HEK293 (cell line): ENCODE results near the gene UBASH3B.

Experiments
- CTCF ChIA-PET: fragments of 350-600 bp; formaldehyde crosslinking; extraction: SDS; loops from one replicate; lab custom pipeline; 2021; ENCODE audit warnings: antibody characterized with exemption; lab: Yijun Ruan, JAX
- POLR2A ChIA-PET: fragments of 300-600 bp; formaldehyde crosslinking; extraction: SDS; loops from one replicate; lab custom pipeline; 2020; ENCODE audit warnings: antibody characterized with exemption, inconsistent platforms; lab: Yijun Ruan, JAX
- H3K27ac ChIP-seq: fragments of 200-500 bp; sonication (Bioruptor generic); 2 replicates; pipeline ENCODE4 v1.5.1; 2014; ENCODE audit warnings: low read depth, low read length, control low read depth, inconsistent platforms; ENCODE audit errors: extremely low read depth
- H3K36me3 ChIP-seq, 2 experiments: fragments of 200-500 bp in 1 of 2; sonication (Bioruptor generic) in 1 of 2; 1 replicate in 1 of 2; 2 replicates in 1 of 2; pipeline ENCODE4 v1.5.1; 2014 to 2017; ENCODE audit warnings: inconsistent platforms in 2 of 2, low read length in 2 of 2; ENCODE audit not compliant: control insufficient read depth in 2 of 2, insufficient read depth in 1 of 2
- H3K4me1 ChIP-seq: fragments of 200-500 bp; sonication (Bioruptor generic); 2 replicates; pipeline ENCODE4 v1.5.1; 2014; ENCODE audit warnings: mild to moderate bottlenecking, low read length, inconsistent platforms; ENCODE audit not compliant: control insufficient read depth, insufficient read depth
- H3K4me3 ChIP-seq: 2 replicates; pipeline ENCODE4 v1.5.1; 2011; ENCODE audit warnings: low read depth, mild to moderate bottlenecking, control low read depth, low read length, moderate library complexity
- H3K9me3 ChIP-seq: fragments of 200-500 bp; sonication (Bioruptor generic); 2 replicates; pipeline ENCODE4 v1.5.1; 2014; ENCODE audit warnings: low read depth, low read length, inconsistent platforms; ENCODE audit not compliant: control insufficient read depth, insufficient read depth
- BCL6B ChIP-seq: fragments of 450-650 bp; formaldehyde crosslinking; IDR thresholded peaks from 2 replicates; pipeline ENCODE4 v1.5.1; 2017; ENCODE audit warnings: missing biosample characterization, missing genetic modification characterization
- CTCF ChIP-seq: fragments of 450-650 bp; formaldehyde crosslinking; IDR thresholded peaks from 2 replicates; pipeline ENCODE4 v1.5.1; 2016; ENCODE audit warnings: missing biosample characterization, missing genetic modification characterization
- REPIN1 ChIP-seq: fragments of 450-650 bp; formaldehyde crosslinking; IDR thresholded peaks from 2 replicates; pipeline ENCODE4 v1.5.1; 2017; ENCODE audit warnings: missing biosample characterization, missing genetic modification characterization, low read depth
- SP2 ChIP-seq: fragments of 450-650 bp; formaldehyde crosslinking; IDR thresholded peaks from 2 replicates; pipeline ENCODE4 v1.5.1; 2016; ENCODE audit warnings: missing biosample characterization, missing genetic modification characterization
- ZNF112 ChIP-seq: fragments of 450-650 bp; formaldehyde crosslinking; IDR thresholded peaks from 2 replicates; pipeline ENCODE4 v1.5.0; 2017; ENCODE audit warnings: missing biosample characterization, missing genetic modification characterization
- ZNF132 ChIP-seq: fragments of 450-650 bp; formaldehyde crosslinking; IDR thresholded peaks from 2 replicates; pipeline ENCODE4 v1.5.1; 2017; ENCODE audit warnings: missing biosample characterization, missing genetic modification characterization, borderline replicate concordance
- ZNF155 ChIP-seq: fragments of 450-650 bp; formaldehyde crosslinking; IDR thresholded peaks from 2 replicates; pipeline ENCODE4 v1.5.1; 2016; ENCODE audit warnings: missing biosample characterization, missing genetic modification characterization
- ZNF221 ChIP-seq: fragments of 450-650 bp; formaldehyde crosslinking; IDR thresholded peaks from 2 replicates; pipeline ENCODE4 v1.5.1; 2017; ENCODE audit warnings: missing biosample characterization, missing genetic modification characterization, borderline replicate concordance
- ZNF354C ChIP-seq: fragments of 450-650 bp; formaldehyde crosslinking; IDR thresholded peaks from 2 replicates; pipeline ENCODE4 v1.5.1; 2016; ENCODE audit warnings: missing biosample characterization, missing genetic modification characterization, low read depth, borderline replicate concordance
- ZNF514 ChIP-seq: fragments of 450-650 bp; formaldehyde crosslinking; IDR thresholded peaks from 2 replicates; pipeline ENCODE4 v1.5.1; 2016; ENCODE audit warnings: missing biosample characterization, missing genetic modification characterization
- ZNF560 ChIP-seq: fragments of 450-650 bp; formaldehyde crosslinking; IDR thresholded peaks from 2 replicates; pipeline ENCODE4 v1.5.1; 2017; ENCODE audit warnings: missing biosample characterization, missing genetic modification characterization, borderline replicate concordance
- ZNF600 ChIP-seq: fragments of 450-650 bp; formaldehyde crosslinking; IDR thresholded peaks from 2 replicates; pipeline ENCODE4 v1.5.1; 2016; ENCODE audit warnings: missing biosample characterization, missing genetic modification characterization
- ZNF629 ChIP-seq: fragments of 450-650 bp; formaldehyde crosslinking; IDR thresholded peaks from 2 replicates; pipeline ENCODE4 v1.5.1; 2017; ENCODE audit warnings: missing biosample characterization, missing genetic modification characterization
- ZNF747 ChIP-seq: fragments of 450-650 bp; formaldehyde crosslinking; IDR thresholded peaks from 2 replicates; pipeline ENCODE4 v1.5.1; 2016; ENCODE audit warnings: missing biosample characterization, missing genetic modification characterization
- ZNF785 ChIP-seq: fragments of 450-650 bp; formaldehyde crosslinking; IDR thresholded peaks from 2 replicates; pipeline ENCODE4 v1.5.1; 2016; ENCODE audit warnings: missing biosample characterization, missing genetic modification characterization
- TF ChIP-seq, protein P1 (sequence below): fragments of 450-650 bp; formaldehyde crosslinking; IDR thresholded peaks from 2 replicates; pipeline ENCODE4 v1.5.0; 2017; ENCODE audit warnings: missing biosample characterization, missing genetic modification characterization, borderline replicate concordance
- TF ChIP-seq, protein P2 (sequence below): fragments of 450-650 bp; formaldehyde crosslinking; IDR thresholded peaks from 2 replicates; pipeline ENCODE4 v1.5.1; 2016; ENCODE audit warnings: missing biosample characterization, missing genetic modification characterization
- TF ChIP-seq, protein P3 (sequence below): fragments of 450-650 bp; formaldehyde crosslinking; IDR thresholded peaks from 2 replicates; pipeline ENCODE4 v1.5.1; 2016; ENCODE audit warnings: missing biosample characterization, missing genetic modification characterization
- TF ChIP-seq, protein P4 (sequence below): fragments of 450-650 bp; formaldehyde crosslinking; IDR thresholded peaks from 2 replicates; pipeline ENCODE4 v1.5.1; 2016; ENCODE audit warnings: missing biosample characterization, missing genetic modification characterization, low read depth

UBASH3B gene

DNA sequence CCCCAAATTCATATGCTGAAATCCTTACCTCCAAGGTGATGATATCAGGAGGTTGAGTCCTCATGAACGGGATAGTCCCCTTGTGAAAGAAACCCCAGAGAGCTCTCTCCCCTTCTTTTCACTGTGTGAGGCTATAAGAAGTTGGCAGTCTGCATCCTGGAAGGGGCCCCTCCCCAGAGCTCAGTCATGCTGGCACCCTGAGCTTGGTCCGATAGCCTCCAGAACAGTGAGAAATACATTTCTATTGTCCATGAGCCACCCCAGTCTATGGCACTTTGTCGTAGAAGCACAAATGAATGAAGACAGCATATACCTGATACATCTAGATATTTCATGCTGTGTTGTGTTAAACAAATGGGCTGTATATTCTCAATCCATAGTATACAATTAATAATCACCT is 101.7 kb downstream of the UBASH3B start:
- TF ChIP-seq ZNF747 (tag by site-specific recombination) (no peak), ZNF132 (tag by site-specific recombination) (no peak), ZNF785 (no peak), CTCF (tag by site-specific recombination) (no peak), ZNF560 (no peak), ZNF629 (no peak), ZNF155 (tag by site-specific recombination) (no peak), BCL6B (tag by site-specific recombination) (no peak), REPIN1 (no peak), SP2 (no peak), ZNF112 (no peak), ZNF514 (tag by site-specific recombination) (no peak), ZNF221 (no peak), ZNF354C (tag by site-specific recombination) (no peak), ZNF600 (tag by site-specific recombination) (no peak)
- TF ChIP-seq, protein P1, sequence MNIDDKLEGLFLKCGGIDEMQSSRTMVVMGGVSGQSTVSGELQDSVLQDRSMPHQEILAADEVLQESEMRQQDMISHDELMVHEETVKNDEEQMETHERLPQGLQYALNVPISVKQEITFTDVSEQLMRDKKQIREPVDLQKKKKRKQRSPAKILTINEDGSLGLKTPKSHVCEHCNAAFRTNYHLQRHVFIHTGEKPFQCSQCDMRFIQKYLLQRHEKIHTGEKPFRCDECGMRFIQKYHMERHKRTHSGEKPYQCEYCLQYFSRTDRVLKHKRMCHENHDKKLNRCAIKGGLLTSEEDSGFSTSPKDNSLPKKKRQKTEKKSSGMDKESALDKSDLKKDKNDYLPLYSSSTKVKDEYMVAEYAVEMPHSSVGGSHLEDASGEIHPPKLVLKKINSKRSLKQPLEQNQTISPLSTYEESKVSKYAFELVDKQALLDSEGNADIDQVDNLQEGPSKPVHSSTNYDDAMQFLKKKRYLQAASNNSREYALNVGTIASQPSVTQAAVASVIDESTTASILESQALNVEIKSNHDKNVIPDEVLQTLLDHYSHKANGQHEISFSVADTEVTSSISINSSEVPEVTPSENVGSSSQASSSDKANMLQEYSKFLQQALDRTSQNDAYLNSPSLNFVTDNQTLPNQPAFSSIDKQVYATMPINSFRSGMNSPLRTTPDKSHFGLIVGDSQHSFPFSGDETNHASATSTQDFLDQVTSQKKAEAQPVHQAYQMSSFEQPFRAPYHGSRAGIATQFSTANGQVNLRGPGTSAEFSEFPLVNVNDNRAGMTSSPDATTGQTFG (tag by site-specific recombination) = no peak
- TF ChIP-seq, protein P2, sequence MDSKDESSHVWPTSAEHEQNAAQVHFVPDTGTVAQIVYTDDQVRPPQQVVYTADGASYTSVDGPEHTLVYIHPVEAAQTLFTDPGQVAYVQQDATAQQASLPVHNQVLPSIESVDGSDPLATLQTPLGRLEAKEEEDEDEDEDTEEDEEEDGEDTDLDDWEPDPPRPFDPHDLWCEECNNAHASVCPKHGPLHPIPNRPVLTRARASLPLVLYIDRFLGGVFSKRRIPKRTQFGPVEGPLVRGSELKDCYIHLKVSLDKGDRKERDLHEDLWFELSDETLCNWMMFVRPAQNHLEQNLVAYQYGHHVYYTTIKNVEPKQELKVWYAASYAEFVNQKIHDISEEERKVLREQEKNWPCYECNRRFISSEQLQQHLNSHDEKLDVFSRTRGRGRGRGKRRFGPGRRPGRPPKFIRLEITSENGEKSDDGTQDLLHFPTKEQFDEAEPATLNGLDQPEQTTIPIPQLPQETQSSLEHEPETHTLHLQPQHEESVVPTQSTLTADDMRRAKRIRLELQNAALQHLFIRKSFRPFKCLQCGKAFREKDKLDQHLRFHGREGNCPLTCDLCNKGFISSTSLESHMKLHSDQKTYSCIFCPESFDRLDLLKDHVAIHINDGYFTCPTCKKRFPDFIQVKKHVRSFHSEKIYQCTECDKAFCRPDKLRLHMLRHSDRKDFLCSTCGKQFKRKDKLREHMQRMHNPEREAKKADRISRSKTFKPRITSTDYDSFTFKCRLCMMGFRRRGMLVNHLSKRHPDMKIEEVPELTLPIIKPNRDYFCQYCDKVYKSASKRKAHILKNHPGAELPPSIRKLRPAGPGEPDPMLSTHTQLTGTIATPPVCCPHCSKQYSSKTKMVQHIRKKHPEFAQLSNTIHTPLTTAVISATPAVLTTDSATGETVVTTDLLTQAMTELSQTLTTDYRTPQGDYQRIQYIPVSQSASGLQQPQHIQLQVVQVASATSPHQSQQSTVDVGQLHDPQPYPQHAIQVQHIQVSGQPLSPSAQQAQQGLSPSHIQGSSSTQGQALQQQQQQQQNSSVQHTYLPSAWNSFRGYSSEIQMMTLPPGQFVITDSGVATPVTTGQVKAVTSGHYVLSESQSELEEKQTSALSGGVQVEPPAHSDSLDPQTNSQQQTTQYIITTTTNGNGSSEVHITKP (tag by site-specific recombination) = no peak
- TF ChIP-seq, protein P3, sequence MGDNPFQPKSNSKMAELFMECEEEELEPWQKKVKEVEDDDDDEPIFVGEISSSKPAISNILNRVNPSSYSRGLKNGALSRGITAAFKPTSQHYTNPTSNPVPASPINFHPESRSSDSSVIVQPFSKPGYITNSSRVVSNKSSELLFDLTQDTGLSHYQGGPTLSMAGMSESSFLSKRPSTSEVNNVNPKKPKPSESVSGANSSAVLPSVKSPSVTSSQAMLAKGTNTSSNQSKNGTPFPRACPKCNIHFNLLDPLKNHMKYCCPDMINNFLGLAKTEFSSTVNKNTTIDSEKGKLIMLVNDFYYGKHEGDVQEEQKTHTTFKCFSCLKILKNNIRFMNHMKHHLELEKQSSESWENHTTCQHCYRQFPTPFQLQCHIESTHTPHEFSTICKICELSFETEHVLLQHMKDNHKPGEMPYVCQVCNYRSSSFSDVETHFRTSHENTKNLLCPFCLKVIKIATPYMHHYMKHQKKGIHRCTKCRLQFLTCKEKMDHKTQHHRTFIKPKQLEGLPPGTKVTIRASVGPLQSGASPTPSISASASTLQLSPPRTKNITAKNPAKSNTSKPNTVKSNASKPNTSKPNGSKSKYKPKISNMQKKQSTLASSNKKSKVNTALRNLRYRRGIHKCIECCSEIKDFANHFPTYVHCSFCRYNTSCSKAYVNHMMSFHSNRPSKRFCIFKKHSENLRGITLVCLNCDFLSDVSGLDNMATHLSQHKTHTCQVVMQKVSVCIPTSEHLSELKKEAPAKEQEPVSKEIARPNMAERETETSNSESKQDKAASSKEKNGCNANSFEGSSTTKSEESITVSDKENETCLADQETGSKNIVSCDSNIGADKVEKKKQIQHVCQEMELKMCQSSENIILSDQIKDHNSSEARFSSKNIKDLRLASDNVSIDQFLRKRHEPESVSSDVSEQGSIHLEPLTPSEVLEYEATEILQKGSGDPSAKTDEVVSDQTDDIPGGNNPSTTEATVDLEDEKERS (tag by site-specific recombination) = no peak
- TF ChIP-seq, protein P4, sequence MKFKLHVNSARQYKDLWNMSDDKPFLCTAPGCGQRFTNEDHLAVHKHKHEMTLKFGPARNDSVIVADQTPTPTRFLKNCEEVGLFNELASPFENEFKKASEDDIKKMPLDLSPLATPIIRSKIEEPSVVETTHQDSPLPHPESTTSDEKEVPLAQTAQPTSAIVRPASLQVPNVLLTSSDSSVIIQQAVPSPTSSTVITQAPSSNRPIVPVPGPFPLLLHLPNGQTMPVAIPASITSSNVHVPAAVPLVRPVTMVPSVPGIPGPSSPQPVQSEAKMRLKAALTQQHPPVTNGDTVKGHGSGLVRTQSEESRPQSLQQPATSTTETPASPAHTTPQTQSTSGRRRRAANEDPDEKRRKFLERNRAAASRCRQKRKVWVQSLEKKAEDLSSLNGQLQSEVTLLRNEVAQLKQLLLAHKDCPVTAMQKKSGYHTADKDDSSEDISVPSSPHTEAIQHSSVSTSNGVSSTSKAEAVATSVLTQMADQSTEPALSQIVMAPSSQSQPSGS (tag by site-specific recombination) = no peak
- no peaks in the 10 kb centered on the region for H3K9me3 ChIP-seq
- no peaks in the 10 kb centered on the region for H3K36me3 ChIP-seq
- ChIA-PET CTCF (interaction anchor here (0.6 to 4.3 kb wide), 3 partner anchors 13 to 129 kb away, joined by 3 to 41 read pairs (median 3); no protein-coding TSS in a partner anchor), POLR2A (no interaction called here)
- H3K4me1 ChIP-seq = no peaks in the 10 kb centered on the region
- H3K4me3 ChIP-seq = no peak overlapping the region
- H3K27ac ChIP-seq = no peak overlapping the region
